ENCODE measurements around the gene CYB5D1. TPM values are rescaled to one million over a fixed set of nuclear protein-coding genes. Genes with fewer than 3 reads are reported as not detected.

CYB5D1 gene
- total and polyA plus RNA-seq, 3 experiments from 2014 or later: 3.1 to 17.6 (median 16.4) TPM

DNA sequence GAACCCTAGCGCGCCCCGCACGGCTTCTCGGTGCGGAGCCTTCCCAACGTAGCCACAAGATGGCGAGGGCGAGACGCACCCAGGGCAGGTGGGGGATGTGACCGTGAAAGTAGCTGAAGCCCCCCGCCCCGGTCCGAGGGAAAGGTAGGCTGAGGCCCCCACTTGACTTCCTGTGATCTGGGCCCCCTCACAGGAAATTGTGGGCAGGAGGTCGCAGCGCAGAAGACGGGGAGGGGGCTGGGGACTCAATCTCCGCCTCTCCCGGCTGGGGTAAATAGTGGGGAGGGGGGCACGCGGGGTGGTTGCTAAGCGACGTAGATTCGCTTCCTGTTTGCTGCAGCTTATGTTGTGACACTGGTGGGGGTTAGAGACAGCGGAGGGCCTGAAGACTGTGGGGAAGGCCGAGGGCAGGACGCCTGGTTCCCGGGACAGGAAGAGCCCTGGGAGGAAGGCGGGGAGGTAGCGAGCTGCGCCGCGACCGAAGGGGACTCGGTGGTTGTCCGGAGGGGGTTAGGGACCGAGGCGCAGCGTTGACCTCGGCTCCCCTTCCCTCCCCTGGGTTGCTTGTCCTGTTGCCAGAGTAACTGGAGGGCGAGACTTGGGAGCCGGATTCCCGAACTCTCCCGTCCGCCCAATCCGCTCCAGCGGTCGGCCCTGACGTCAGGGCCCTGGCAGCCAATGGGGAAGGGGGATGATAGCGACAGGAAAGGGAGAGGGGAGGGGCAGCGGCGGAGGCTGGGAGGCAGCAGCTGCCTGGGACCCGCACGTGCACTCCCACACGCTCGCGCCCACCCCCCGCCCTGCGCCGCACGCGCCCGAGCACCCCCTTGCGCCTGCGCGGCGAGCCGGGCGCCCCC lies 22.6 kb upstream of the CYB5D1 start:
- POLR2A ChIA-PET: interaction anchor here (0.7 to 5.2 kb wide), 13 partner anchors 9 to 459 kb away, joined by 3 to 46 read pairs (median 3); partner anchors contain the start of genes CYB5D1, NAA38, RNF227 and TMEM88
- CTCF ChIA-PET: interaction anchor here (0.8 to 7.1 kb wide), 21 partner anchors 8 to 239 kb away, joined by 3 to 69 read pairs (median 5); partner anchors contain the start of genes CYB5D1, NAA38, RNF227 and TP53
- H3K27ac ChIP-seq (ENCODE audit: low read depth, low read length): peak overlapping the region; percentile 98
- H3K4me1 ChIP-seq (ENCODE audit: insufficient read depth, low read length): peaks cover 44% of the 10 kb centered on the region
- Mint-ChIP-seq H3K4me3 (peak overlapping the region; percentile 90 to 100 (median 95)), H3K4me1 (peaks cover 46 to 53% (median 48%) of the 10 kb centered on the region in 3 donors), H3K27me3 (peaks cover 9% of the 10 kb centered on the region in 2 donors), H3K36me3 (peaks cover 0 to 23% (median 0%) of the 10 kb centered on the region in 3 donors), H3K27ac (peak overlapping the region; percentile 99 to 100 (median 99)), H3K9me3 (peaks cover 0 to 5% (median 0%) of the 10 kb centered on the region in 5 donors)
- no peaks in the 10 kb centered on the region for H3K36me3 ChIP-seq (ENCODE audit: insufficient read depth, low read length)
- H3K9me3 ChIP-seq (ENCODE audit: low read length): no peaks in the 10 kb centered on the region
- DNase-seq: peak; percentile 88 to 96 (median 90)
- H3K27me3 ChIP-seq (ENCODE audit: insufficient read depth, low read length, poor library complexity, severe bottlenecking): peaks cover 5% of the 10 kb centered on the region
- peak overlapping the region; percentile 86 for H3K4me3 ChIP-seq (ENCODE audit: low read length)

DNA sequence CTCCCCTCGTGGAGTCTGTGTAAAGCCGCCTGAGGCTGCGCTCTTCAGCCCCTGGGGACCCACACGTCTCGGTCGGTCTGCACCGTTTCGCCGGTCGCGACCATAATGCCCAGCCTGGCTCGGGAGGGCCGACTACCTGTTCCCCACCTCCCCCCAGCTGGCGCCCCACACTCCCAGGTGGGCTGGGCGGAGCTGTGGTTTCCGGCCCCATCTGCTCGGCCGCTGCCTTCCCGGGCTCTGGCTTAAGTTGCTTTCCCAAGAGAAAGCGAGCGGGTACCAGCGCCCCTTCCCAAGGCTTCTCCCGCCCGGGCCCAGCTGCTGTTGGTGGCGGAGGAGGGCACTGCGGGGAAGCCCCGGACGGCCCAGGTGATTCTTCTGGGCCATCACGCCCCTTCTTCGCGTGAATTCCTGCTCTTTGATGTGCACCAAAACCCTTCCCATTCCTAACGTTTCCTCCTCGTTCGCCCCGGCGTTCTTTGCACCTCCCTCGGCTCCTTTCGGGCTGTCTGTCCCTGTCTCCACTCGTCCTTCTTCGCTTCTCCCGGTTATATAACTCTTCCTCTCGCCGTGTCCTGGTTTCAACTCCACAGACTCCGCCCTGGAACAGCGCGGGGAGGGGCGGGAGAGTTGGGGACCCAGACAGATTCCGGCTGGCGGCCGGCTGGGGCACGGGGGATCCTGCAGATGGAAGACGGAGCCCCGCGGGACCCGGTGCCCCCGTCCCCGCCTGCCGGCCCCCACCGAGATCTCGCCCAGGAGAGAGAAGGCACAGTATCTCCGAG lies 21.8 kb upstream of the CYB5D1 start:
- no peaks in the 10 kb centered on the region for H3K36me3 ChIP-seq (ENCODE audit: insufficient read depth, low read length)
- H3K4me1 Mint-ChIP-seq: peaks cover 54 to 61% (median 56%) of the 10 kb centered on the region in 3 donors
- H3K27ac ChIP-seq (ENCODE audit: low read depth, low read length): peak overlapping the region; percentile 98
- DNase-seq: peak in 3 of 5 donors; percentile 55 to 62 (median 62)
- peak overlapping the region; percentile 86 for H3K4me3 ChIP-seq (ENCODE audit: low read length)
- H3K27me3 Mint-ChIP-seq: peaks cover 6 to 11% of the 10 kb centered on the region in 2 donors
- peaks cover 52% of the 10 kb centered on the region for H3K4me1 ChIP-seq (ENCODE audit: insufficient read depth, low read length)
- no peaks in the 10 kb centered on the region for H3K9me3 ChIP-seq (ENCODE audit: low read length)
- H3K9me3 Mint-ChIP-seq: peaks cover 0 to 5% (median 0%) of the 10 kb centered on the region in 5 donors
- H3K27me3 ChIP-seq (ENCODE audit: insufficient read depth, low read length, poor library complexity, severe bottlenecking): no peaks in the 10 kb centered on the region
- peak overlapping the region; percentile 87 to 100 (median 95) for H3K4me3 Mint-ChIP-seq
- ChIA-PET CTCF (interaction anchor here (0.8 to 7.1 kb wide), 16 partner anchors 7 to 238 kb away, joined by 3 to 69 read pairs (median 6); partner anchors contain the start of genes CYB5D1, NAA38, RNF227 and TP53), POLR2A (interaction anchor here (0.7 to 5.2 kb wide), 6 partner anchors 8 to 459 kb away, joined by 3 to 46 read pairs (median 5); partner anchors contain the start of genes CYB5D1, NAA38, RNF227 and TMEM88)
- H3K36me3 Mint-ChIP-seq: peaks cover 0 to 30% (median 0%) of the 10 kb centered on the region in 3 donors
- H3K27ac Mint-ChIP-seq: peak overlapping the region; percentile 97 to 100 (median 99)

DNA sequence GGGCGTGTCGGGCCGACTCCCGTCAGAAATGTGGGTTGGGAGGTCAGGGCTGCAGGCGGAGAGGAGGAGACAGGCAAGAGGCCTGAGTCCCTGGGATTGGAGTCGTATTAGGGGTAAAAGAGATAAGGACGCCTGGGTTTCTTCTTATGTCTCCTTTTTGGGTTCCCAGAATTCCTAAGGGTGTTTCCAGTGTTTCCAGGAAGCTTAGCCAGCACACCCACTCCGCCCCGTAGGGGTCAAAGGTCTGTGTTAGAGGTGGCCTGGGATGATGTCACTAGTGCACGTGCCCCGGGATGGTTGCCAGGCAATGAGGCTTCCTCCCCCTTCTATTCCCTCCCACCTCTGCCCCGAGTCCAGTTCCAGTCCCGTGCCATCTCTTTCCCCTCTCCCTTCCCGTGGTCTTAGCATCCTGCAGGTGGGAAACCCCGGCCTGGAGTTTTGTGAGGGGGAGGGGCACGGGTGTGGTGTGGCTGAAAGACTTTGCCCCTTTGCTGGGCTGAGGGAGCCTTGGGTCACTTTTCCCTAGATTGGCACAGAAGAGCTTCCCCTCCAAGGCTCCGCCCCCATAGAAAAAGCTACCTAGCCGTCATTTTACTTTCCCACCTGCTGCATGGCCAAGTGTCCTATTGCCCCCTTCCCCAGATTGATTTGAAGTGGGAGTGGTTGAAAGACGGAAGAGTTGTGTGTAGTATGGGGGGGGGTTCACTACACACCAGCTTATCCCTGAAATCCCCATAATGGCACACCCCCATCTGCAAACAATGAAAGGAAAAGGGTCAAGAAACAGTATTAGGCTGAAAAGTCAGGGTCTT lies 21.0 kb upstream of the CYB5D1 start:
- peaks cover 56% of the 10 kb centered on the region for H3K4me1 ChIP-seq (ENCODE audit: insufficient read depth, low read length)
- peak overlapping the region; percentile 98 for H3K27ac ChIP-seq (ENCODE audit: low read depth, low read length)
- H3K27me3 ChIP-seq (ENCODE audit: insufficient read depth, low read length, poor library complexity, severe bottlenecking): no peaks in the 10 kb centered on the region
- no peaks in the 10 kb centered on the region for H3K36me3 ChIP-seq (ENCODE audit: insufficient read depth, low read length)
- Mint-ChIP-seq H3K27ac (peak overlapping the region; percentile 97 to 100 (median 99)), H3K9me3 (peaks cover 0 to 5% (median 0%) of the 10 kb centered on the region in 5 donors), H3K36me3 (peaks cover 0 to 35% (median 0%) of the 10 kb centered on the region in 3 donors), H3K27me3 (peaks cover 2 to 9% of the 10 kb centered on the region in 2 donors), H3K4me3 (peak overlapping the region; percentile 87 to 100 (median 95)), H3K4me1 (peaks cover 59 to 67% (median 62%) of the 10 kb centered on the region in 3 donors)
- peak overlapping the region; percentile 86 for H3K4me3 ChIP-seq (ENCODE audit: low read length)
- ChIA-PET POLR2A (interaction anchor here (1.4 to 5.2 kb wide), 3 partner anchors 7 to 79 kb away, joined by 3 to 46 read pairs (median 44); partner anchors contain the start of genes CYB5D1, NAA38, RNF227 and TMEM88), CTCF (interaction anchor here (1.3 to 7.1 kb wide), 3 partner anchors 9 to 155 kb away, joined by 3 to 69 read pairs (median 28); no protein-coding TSS in a partner anchor)
- no peaks in the 10 kb centered on the region for H3K9me3 ChIP-seq (ENCODE audit: low read length)
- DNase-seq: peak; percentile 40 to 78 (median 60)

DNA sequence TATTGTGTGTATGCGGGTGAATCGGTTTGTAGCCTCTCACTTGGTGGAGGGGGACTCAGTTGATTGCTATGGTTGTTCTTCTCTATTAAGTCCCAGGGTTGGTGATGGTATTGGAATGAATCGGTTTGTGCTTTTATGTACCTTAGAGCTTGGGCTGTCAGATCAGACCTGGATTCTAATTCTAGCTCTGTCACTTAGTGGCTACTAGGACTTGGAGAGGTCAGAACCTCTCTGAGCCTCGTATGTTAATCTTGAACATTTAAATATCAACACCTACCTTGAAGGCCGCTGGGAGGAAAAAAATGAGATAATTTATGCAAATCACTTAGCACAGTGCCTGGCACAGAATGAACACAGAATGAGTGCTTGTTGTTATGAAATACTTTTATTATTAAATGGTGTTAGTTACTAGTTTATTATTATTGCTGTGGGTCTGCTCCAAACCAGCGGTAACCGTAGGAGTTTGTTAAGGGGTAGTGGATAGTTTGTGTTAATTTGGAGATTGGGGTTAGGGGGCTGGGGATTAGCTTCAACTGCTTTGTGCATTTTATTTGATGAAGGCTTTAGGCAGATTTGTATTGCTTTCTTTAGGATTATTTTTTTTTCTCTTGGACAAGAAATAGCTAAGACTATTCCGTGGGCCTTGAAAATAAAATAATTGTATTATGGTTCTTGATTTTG lies 20.3 kb upstream of the CYB5D1 start:
- no peaks in the 10 kb centered on the region for H3K9me3 ChIP-seq (ENCODE audit: low read length)
- peak overlapping the region; percentile 97 to 100 (median 99) for H3K27ac Mint-ChIP-seq
- no peaks in the 10 kb centered on the region for H3K27me3 ChIP-seq (ENCODE audit: insufficient read depth, low read length, poor library complexity, severe bottlenecking)
- H3K4me3 ChIP-seq (ENCODE audit: low read length): peak overlapping the region; percentile 86
- ChIA-PET CTCF (interaction anchor here (1.3 to 7.1 kb wide), 2 partner anchors 13 to 154 kb away, joined by 3 to 69 read pairs; no protein-coding TSS in a partner anchor), POLR2A (interaction anchor here (0.6 to 5.2 kb wide), 6 partner anchors 6 to 606 kb away, joined by 3 to 46 read pairs (median 6); partner anchors contain the start of genes CYB5D1, NAA38, RNF227 and TMEM88)
- H3K27ac ChIP-seq (ENCODE audit: low read depth, low read length): peak overlapping the region; percentile 98
- no peaks in the 10 kb centered on the region for H3K36me3 ChIP-seq (ENCODE audit: insufficient read depth, low read length)
- peaks cover 63 to 74% (median 69%) of the 10 kb centered on the region in 3 donors for H3K4me1 Mint-ChIP-seq
- H3K4me3 Mint-ChIP-seq: peak overlapping the region; percentile 87 to 100 (median 95)
- peaks cover 0 to 9% (median 0%) of the 10 kb centered on the region in 5 donors for H3K9me3 Mint-ChIP-seq
- peaks cover 56% of the 10 kb centered on the region for H3K4me1 ChIP-seq (ENCODE audit: insufficient read depth, low read length)
- H3K36me3 Mint-ChIP-seq: peaks cover 0 to 40% (median 0%) of the 10 kb centered on the region in 3 donors
- DNase-seq: peak in 1 of 5 donors; percentile 27
- H3K27me3 Mint-ChIP-seq: peaks cover 0 to 15% of the 10 kb centered on the region in 2 donors

DNA sequence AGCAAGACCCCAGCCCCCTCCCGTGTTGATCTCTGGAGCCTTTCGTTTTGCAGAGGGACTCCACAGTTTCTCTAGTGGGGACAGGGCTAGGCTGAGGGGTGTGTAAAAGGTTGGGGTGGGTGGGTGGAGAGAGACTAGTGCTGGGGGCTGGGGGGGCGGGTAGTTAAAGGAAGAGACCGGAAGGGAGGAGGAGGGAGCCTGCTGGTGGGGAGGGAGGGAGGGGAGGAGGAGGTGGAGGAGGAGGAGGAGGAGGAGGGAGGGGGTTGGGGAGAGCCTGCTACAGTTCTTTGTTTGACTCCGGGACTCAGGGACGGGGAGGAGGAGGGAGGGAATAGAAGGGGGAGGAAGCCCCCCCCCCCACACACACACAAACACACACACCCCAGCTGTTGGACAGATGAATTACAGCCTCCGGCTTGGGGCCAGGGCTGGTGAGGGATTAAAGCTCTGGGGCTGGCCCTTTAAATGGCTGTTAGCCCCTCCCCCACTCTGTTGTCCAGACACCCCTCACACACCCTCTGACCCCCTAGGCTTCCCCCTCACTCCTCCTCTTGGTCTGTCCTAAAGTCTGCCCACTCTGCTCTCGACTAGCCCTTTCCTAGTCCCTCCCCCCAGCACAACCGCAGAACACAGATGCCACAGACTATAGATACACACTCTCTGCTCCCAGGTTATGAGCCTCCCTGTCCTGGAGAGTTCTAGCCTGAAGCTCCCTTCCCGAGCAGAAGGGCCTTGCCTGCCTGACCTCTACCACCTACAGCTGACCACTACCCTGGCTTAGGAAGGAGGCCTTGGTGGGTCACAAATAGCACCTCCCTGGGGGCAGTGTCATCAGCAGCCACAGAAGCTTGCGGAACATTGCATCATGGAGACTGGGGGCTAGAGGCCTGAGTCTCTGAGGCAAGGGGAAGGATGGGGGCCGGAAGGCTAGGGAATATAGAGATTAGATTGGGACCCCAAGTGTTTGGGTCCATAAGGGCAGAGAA lies 19.4 kb upstream of the CYB5D1 start:
- Mint-ChIP-seq H3K4me3 (peak overlapping the region; percentile 87 to 100 (median 95)), H3K27ac (peak overlapping the region; percentile 99 to 100 (median 99)), H3K4me1 (peaks cover 65 to 74% (median 71%) of the 10 kb centered on the region in 3 donors), H3K36me3 (peaks cover 0 to 47% (median 0%) of the 10 kb centered on the region in 3 donors), H3K9me3 (peaks cover 0 to 10% (median 0%) of the 10 kb centered on the region in 5 donors), H3K27me3 (peaks cover 0 to 19% of the 10 kb centered on the region in 2 donors)
- no peaks in the 10 kb centered on the region for H3K36me3 ChIP-seq (ENCODE audit: insufficient read depth, low read length)
- peak overlapping the region; percentile 2 for H3K4me3 ChIP-seq (ENCODE audit: low read length)
- ChIA-PET POLR2A (interaction anchor here (0.6 to 5.2 kb wide), 4 partner anchors 18 to 78 kb away, joined by 3 to 46 read pairs (median 4); partner anchors contain the start of genes CYB5D1, NAA38, RNF227 and TMEM88), CTCF (interaction anchor here (1.4 to 7.1 kb wide), 2 partner anchors 12 to 13 kb away, joined by 4 to 69 read pairs; no protein-coding TSS in a partner anchor)
- no peaks in the 10 kb centered on the region for H3K27me3 ChIP-seq (ENCODE audit: insufficient read depth, low read length, poor library complexity, severe bottlenecking)
- DNase-seq: peak in 1 of 5 donors; percentile 44
- peaks cover 54% of the 10 kb centered on the region for H3K4me1 ChIP-seq (ENCODE audit: insufficient read depth, low read length)
- no peaks in the 10 kb centered on the region for H3K9me3 ChIP-seq (ENCODE audit: low read length)
- H3K27ac ChIP-seq (ENCODE audit: low read depth, low read length): peak overlapping the region; percentile 98

All from CD8-positive, alpha-beta memory T cell (primary cell).